AG09319 (cell line): Measurements from ENCODE around the gene SLC10A7.

Experiments
- DNase-seq: peaks from one replicate; pipeline ENCODE4 v3.0.0-alpha.2; 2010; ENCODE audit warnings: low read depth; ENCODE audit errors: extremely low read depth
- CTCF ChIP-seq: IDR thresholded peaks from 2 replicates; pipeline ENCODE4 v1.5.1; 2011; ENCODE audit warnings: low read depth, mild to moderate bottlenecking, inconsistent platforms, low read length, moderate library complexity

The SLC10A7 gene

GRCh38 chr4:146495269-146495668, 26.5 kb downstream of the SLC10A7 start:
- TF ChIP-seq CTCF = no peak
- no peak for DNase-seq

- no peak for DNase-seq
- TF ChIP-seq CTCF = no peak
Measured at GRCh38 chr4:146494143-146494542, 27.6 kb downstream of the SLC10A7 start.

- no peak for TF ChIP-seq CTCF
- no peak for DNase-seq
Measured at GRCh38 chr4:146490106-146490505, 31.6 kb downstream of the SLC10A7 start.

DNA sequence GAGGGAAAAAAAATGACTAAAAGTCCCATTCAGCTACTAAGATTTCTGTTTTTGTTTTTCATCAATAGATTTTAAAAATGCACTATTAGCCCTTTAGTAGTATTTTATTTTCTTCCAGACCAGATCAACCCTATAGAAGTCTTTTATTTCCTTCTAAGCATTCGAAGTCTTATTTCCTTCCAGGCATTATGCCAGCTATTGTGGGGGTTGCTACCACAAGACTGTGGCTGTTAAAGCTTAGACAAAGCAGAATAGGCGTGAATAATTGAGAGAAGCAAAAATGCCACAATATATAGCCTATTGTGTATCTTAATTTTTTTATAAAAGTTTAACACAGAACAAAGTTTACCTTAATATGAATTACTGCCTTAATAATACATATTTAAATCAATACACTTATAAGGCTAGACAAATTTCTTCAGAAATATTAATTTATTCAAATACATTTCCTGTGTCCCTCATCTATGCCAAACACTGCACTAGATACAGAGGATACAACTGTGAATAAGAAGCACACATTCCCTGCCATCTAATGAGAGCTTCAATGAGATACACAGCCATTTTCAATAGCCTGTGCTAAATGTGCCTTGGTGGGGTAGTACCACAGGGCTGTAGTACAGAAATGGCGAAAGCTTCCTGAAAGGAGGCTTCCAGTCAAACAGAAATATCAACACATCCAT, 33.1 kb downstream of the SLC10A7 start:
- no peak for TF ChIP-seq CTCF
- no peak for DNase-seq

DNA sequence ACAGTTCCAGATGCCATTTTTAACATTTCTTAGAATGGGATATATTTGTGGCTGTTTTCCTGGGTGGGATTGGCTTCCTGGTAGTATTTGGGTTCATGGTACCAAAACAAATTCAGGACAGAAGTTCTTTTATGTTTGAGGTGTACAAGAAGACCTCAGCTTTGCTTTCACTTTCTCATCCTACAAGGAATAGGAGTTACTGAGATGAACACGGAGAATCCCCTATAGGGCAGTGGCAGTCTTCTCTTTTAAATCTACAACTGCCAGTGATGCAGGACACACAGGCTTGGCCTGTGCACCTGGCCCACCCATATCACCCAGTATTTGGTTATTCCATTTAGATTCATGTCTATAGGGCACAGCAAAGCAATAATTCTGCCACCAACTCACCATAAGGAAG, 35.2 kb downstream of the SLC10A7 start:
- TF ChIP-seq CTCF = no peak
- DNase-seq = no peak

DNA sequence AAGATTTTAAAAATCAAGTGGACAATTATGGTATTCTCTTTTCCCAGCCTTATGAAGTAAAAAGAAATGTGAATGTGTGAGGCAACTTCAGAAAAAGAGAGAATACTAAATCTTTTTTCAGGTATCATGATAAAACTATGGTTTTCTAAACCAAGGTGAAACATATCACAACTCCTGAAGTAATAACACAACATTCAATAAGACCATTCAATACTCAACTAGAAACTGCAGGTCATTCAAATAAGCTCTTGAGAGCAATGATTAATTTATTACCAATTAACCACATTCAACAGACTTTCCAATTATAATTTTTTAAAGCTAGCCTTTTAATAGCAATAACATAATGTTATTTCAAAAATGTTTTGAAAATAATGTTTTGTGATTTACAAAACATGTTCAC, 35.8 kb downstream of the SLC10A7 start:
- DNase-seq = no peak
- no peak for TF ChIP-seq CTCF

DNA sequence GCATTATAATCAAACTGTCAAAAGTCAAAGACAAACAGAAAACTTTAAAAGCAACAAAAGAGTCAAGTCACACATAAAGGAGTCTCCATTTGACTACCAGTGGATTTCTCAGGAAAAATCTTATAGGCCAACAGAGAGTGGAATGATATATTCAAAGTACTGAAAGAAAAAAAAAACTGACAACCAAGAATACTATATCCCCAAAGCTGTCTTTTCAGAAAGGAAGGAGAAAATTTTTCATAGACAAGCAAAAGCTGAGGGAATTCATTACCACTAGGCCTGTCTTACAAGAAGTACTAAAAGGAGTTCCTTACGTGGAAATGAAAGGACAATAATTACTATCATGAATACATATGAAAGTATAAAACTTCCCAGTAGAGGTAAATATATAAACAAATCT, 39.0 kb downstream of the SLC10A7 start:
- no peak for DNase-seq
- no peak for TF ChIP-seq CTCF
